Endothelial cell of umbilical vein (primary cell): Measurements from ENCODE around the gene CERS3.

Experiments used
- CTCF ChIP-seq, 2 donors: IDR thresholded peaks; 1 replicate in 1 of 2; 2 replicates in 1 of 2; pipeline ENCODE4 v1.5.1; 2011; ENCODE audit warnings: low read length in 2 of 2, mild to moderate bottlenecking in 2 of 2, moderate library complexity in 2 of 2, control low read depth in 1 of 2, inconsistent platforms in 1 of 2, low read depth in 1 of 2; ENCODE audit not compliant: insufficient read depth in 1 of 2; ENCODE audit errors: extremely low read depth in 1 of 2
- EZH2 ChIP-seq: IDR thresholded peaks from 2 replicates; pipeline ENCODE4 v1.6.1; 2012; ENCODE audit warnings: borderline replicate concordance, low read depth, mild to moderate bottlenecking, moderate library complexity, low read length, inconsistent platforms; ENCODE audit not compliant: severe bottlenecking
- GATA2 ChIP-seq: IDR thresholded peaks from 2 replicates; pipeline ENCODE4 v1.7.0; 2011; ENCODE audit warnings: low read depth, mild to moderate bottlenecking, moderate library complexity, mixed read lengths, low read length; ENCODE audit not compliant: insufficient read length, insufficient read depth
- MYC ChIP-seq: IDR thresholded peaks from one replicate; pipeline ENCODE4 v1.6.1; 2011; ENCODE audit warnings: mild to moderate bottlenecking, low read depth, low read length
- POLR2AphosphoS5 ChIP-seq: IDR thresholded peaks from 2 replicates; pipeline ENCODE4 v1.6.1; 2012; ENCODE audit warnings: low read depth, mild to moderate bottlenecking, control low read depth, low read length, moderate library complexity; ENCODE audit not compliant: insufficient read depth

GRCh38 chr15:100533886-100534285 is 5.1 kb upstream of the CERS3 start:
- TF ChIP-seq MYC (no peak), POLR2AphosphoS5 (no peak), GATA2 (no peak), CTCF (IDR thresholded peaks at IDR 0.05; ENCODE audit: extremely low read depth in 1 of 2, insufficient read depth in 1 of 2, low read depth in 1 of 2, low read length in 2 of 2) (no peak), EZH2 (no peak)
